Stimulated activated CD4-positive, alpha-beta T cell treated with anti-CD3 and anti-CD28 coated beads, Interleukin-12 subunit alpha, Interleukin-12 subunit beta, amount 100 ng/mL, for 4 hours (primary cell): ENCODE measurements around the gene CARNS1.

Experiments used
- DNase-seq: peaks from one replicate; pipeline ENCODE4 v3.0.0-alpha.2; 2020

CARNS1 gene

DNA sequence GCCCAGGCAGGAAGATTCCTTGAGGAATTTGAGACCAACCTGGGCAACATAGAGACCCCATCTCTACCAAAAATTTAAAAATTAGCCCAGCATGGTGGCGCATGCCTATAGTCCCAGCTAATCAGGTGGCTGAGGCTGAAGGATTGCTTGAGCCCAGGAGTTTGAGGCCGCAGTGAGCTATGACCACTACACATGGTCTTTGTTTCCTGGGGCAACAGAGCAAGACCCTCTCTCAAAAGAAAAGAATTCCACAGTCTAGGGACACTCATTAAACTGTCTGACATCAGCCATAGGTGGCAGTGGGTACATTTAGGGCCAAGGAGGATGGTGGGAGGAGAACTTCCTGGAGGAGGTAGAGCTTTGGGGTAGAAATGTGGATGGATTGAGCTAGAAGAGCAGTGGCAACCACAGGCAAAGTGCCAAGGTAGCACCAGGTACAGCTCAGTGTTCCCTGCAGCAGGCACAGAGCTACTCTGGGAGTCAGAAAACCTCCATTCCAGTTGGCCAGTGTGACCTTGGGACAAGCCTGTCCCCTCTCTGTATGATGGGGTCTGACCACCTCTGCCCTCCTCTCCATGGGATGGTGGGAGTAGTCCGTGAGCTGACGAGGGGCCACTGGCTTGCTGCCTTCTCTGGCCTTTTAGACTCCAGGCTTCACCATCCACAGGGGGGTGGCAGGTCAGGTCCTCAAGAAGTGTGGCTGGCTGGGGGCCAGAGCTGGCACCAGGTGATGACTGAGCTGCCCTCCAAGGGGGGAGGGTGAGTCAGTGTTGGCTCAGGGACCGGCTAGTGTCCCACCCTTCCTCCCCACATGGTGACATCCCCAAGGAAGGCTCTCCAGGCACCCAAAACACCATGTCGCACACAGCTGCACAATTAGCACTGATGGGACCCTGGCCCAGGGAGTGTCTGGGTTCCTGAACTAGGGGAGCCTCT, 38.3 kb upstream of the CARNS1 start:
- no peak for DNase-seq

DNA sequence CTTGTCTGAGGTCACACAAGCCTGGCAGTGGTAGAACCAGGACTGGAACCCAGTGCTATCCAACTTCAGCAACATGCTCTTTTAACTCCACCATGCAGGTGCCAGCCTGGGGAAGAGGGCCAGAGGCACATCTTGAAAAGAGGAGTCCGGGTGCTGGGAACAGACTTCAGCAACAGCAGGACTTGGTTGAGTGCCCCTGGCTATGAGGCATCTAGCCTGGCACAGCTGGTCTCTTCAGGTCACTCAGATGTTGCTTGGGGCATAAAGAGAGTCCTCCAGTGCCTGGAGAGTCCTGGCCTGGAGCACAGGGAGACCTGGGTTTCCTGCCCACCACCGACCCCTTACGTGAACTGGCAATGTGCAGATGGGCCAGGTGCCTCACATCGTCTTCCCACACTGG, 36.9 kb upstream of the CARNS1 start:
- no peak for DNase-seq

DNA sequence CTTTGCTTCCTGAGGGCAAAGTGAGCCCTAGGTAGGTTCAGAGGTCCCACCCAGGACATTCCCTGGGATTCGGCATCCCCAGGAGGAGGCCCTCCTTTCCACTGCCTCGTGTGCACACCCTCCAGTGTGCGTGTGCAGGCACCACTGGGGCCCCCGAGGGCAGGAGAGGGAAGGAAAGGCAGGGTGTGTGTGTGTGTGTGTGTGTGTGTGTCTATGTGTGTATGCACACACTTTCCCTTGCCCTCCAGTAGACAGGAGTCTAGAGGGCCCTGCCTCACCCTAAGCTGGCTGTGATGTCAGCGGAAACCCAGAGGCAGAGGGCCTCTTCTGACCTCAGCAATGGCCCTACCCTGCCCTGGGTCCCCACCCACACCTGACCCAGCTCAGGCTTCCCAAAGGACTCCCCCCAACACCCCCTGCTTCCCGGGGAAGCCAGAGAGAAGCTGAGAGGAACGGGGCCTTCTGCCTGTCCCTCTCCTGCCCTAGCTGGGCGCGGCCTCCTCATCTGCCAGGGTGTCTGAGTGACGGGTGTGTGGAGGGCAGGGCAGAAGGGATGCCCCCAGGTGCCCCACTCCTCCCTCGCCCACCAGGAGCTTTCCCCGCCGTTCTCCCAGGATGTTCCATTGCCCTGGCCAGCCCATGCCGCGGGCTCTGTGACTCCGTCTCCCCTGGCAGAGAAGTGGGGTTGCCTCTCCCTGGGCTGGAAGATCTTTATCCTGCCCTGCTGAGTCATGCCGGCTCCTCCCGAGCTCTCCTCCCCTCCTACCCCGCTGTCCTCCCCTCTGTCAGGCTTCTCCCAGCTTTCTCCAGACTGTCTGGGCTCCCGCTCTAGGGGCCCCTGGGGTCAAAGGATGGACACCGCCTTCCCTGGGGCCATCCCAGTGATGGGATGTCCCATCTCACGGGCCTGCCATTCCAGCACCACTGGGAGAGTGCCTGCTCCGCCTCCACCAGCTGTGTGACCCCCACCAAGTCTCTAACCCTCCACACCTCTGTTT, 36.1 kb upstream of the CARNS1 start:
- DNase-seq = no peak

DNA sequence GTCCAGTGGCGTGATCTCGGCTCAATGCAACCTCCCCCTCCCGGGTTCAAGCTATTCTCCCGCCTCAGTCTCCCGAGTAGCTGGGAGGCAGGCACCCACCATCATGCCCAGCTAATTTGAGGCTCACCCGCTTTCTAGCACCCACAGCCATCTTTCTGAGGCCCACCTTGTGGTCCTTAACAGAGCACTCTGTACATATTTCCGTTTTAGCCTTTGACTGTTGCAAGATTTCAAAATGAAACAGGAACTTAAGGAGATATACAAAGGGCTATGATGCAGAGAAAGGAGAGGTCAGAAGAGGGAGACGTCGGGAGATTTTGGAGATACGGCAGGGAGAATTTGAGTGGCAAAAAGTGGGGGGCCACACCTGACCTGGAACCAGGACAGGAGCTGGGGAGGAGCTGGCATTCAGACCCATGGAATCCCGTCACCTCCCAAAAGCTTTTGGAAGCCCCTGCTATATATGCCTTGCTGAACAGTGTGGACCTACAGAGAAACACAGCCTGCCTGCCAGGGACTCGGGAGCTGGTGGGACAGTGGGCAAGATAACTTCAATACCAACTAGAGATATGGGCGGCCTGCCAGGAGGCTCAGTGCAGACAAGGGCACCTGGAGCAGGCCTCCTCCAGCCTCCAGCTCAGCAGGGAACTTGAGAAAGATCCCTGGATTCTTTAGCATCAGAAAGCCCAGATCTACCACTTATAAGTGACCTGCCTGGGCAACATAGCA, 34.1 kb upstream of the CARNS1 start:
- no peak for DNase-seq

DNA sequence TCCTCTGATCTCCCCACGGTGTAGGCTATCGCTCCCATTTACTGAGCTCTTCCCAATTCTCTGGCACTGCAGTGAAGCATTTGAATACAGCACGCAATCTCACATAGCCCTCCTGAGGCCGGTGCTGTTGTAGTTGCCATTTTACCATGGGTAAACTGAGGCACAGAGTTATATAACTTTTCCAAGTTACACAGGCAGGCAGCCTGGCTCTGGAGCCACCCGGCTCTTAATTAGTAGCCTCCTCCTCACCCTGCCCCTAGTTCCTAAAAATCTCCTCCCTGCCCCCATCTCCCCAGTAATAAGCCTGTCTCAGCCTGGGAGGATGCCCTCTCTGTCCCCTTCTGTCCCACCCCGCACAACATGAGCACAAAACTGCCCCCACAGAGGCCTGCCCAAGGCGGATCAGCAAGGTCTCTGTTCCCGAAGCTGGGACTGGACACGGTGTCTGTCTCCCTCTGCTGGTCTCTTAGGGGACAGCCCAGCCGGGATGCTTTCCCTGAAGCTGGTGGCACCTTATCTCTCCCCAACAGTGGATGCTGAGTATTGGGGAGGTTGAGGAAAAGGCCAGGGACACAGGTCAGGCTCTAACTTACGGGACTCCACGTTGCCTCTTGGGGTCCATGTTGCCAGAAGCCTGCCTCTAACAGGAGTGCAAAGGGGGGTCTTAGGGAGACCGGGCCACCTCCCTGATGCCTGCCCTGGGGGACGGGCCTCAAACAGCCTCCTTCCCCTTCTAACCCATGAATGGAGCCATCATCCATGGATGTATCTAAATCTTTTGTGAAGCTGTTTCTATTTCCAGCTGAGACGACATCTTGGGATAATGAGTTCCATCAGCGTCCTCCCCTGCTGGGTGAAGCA, 33.0 kb upstream of the CARNS1 start:
- peak; percentile 76 for DNase-seq

DNA sequence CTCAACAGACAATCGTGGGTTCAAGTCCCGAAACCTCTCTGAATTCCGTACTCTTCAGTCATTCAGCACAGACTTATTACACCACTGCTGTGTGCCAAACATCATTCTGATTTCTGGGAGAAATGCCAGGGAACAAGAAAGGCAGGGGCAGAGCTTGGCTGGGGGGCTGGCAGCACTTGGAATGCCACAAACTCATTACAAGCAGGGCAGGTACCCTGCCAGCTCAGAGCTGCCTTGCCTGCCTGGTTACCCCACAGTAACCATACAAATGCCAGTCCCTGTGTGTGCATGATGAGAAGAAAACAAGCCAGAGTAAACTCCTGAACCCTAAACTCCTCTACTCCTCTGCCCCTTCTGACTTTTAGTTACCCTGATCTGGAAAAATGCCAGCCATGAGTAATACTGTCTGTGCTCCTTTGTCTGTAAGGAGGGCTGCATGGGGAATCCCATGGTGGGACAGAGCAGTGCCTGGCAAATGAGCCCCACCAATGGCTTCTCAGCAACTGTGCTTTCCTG, 30.6 kb upstream of the CARNS1 start:
- no peak for DNase-seq

DNA sequence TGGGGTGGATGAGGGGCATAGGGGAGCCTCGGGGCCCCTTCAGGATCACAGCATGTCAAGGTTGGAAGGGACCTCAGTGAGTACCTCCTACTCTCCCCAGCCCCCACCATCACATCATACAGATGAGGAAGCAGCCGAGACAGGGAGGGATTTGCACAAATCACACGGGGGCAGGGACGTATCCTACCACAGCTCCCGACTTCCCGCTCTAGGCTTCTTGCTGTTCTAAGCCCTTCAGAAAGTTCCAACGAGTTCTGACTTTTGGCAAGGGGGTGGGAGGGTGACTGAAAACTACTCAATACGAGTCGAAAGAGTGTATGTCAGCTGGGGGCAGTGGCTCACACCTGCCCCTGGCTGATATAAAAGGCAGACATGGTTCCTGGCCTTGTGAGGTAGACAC, 28.4 kb upstream of the CARNS1 start:
- DNase-seq = no peak

DNA sequence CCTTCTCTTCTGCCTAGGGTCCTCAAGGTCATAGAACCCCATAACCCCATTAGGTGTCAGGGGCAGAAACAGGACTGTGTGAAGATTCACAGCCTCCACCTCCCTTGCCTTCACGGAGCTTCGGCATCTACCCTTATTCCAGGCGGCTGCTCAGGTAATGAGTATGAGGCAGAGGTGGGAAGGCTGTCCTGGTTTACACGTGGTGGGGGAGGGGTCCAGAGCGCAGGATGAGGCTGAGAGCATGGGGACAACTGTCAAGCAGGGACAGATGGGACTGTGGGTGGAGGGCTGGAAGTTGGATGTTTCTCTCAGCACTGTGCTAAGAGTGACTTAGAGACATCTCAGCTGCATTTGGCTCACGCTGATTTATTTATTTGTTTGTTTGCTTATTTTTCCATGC, 28.0 kb upstream of the CARNS1 start:
- DNase-seq = no peak

DNA sequence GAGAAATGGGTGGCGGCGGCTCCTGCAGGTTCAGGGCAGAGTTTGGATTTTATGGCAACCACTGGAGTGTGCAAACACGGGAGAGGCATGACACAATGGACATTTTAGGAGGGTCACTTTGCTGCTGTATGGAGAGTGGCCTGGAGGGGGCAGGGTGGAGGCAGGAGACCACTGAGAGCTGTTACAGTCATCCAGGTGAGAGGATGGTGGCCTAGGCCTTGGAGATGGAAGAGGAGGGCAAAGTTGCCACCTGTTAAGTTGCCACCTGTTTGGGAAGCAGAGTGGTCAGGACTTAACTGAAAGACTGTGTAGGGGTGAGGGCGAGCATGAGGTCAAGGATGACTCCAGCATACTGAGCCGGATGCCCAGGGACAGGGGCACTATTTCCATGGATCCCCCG, 26.0 kb upstream of the CARNS1 start:
- DNase-seq = peak; percentile 53

DNA sequence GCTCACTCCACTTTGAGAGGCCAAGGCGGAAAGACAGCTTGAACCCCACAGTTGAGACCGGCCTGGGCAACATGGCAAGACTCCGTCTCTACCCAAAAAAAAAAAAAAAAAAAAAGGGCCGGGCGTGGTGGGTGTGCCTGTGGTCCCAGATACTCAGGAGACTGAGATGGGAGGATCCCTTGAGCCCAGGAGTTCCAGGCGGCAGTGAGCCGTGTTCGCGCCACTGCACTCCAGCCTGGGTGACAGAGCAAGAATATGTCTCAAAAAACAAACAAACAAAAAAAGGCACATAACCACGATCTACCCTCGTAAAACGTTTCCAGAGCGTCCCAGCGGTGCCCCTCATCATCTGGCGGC, 24.6 kb upstream of the CARNS1 start:
- DNase-seq = no peak

DNA sequence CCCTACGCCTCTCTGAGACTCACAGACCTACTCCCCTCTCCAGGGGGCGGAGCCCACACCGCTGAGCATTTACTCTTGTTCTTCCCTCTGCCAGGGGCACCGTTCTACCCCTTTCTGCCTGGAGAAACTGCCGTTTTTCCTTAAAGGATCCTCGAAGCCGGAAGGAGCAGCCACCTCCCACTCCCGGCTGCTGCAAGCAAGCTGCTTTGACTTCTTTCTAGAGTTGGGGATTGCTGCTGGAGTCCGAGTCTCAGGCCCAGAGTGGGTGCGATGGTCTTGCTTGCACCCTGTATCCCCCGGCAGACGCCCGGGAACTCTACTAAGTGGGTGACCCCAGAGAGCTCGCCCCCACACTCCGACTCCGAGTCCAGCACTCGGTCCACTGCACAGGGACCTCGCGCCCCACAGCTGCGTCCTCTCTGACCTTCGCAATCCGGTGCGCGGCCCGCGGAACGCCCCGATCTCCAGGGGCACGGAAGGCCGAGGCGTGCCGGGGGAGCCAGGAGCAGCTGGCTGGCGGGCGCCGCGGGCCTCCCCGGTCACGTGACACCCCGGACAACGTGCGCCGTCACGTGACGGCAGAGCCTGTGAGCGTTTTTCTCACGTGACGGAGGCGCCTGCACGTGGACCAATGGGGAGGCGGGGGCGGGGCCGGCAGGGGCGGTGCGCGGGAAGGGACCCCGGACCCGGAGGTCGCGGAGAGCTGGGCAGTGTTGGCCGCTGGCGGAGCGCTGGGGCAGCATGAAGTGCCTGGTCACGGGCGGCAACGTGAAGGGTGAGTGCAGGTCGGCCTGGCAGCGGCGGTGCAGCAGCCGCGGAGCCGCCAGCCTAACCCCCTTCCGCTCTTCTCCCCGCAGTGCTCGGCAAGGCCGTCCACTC, 23.9 kb upstream of the CARNS1 start, which contains the start of gene RAD9A:
TSS of gene RAD9A (plus strand) at position 683 of the 879 bp plus-strand sequence. CDS start at position 742, 59 bp downstream.
- DNase-seq = peak; percentile 93

DNA sequence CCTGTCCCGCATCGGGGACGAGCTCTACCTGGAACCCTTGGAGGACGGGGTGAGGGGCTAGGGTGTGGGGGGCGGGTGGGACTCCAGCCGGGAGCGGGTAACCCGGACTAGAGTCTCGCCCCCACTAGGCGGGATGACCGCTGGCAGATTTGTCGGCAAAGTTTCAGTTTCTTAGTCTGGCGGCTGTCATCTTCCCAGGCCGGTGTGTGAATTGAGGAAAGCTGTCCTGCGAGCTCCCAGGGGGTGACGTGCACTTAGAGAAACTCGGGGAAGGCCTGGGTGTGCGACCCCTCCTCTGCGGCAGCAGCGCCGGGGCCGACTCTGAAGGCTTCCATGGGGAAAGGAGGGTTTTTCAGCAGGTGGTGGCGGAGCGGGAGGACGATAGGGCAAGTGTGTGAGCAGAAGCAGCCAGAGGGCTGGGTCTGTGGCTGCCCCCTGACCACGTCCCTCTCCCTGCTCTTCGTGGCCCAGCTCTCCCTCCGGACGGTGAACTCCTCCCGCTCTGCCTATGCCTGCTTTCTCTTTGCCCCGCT, 23.2 kb upstream of the CARNS1 start:
- DNase-seq = no peak

DNA sequence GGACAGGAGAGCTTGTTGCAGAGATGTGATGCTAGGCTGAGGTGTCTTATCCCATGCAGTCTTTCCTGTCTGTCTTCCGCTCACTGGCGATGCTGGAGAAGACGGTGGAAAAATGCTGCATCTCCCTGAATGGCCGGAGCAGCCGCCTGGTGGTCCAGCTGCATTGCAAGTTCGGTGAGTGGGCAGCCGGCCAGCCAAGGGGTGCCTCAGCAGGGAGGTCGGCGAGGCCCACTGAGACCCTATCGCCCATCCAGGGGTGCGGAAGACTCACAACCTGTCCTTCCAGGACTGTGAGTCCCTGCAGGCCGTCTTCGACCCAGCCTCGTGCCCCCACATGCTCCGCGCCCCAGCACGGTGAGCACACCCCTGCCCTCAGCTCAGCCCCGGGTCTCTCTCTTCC, 22.0 kb upstream of the CARNS1 start:
- DNase-seq = no peak

DNA sequence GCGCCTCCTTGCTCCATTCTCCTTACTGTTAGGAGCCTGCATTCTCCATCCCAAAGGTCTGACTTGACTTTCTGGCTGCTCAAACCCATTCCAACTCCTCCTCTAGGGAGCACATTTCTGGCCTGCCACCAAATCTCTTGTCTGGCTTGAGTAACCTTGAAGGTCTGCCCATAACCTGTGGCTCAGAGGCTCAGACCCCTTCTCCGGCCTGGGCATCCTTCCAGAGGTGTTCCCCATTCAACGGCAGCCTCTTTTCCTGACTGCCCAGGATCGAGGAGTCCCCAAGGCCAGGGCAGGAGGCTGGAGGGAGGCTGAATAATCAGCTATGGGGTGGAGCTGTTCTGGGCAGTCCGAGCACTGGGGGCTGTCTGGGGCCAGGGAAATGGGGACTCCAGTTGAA, 21.5 kb upstream of the CARNS1 start:
- DNase-seq = no peak

DNA sequence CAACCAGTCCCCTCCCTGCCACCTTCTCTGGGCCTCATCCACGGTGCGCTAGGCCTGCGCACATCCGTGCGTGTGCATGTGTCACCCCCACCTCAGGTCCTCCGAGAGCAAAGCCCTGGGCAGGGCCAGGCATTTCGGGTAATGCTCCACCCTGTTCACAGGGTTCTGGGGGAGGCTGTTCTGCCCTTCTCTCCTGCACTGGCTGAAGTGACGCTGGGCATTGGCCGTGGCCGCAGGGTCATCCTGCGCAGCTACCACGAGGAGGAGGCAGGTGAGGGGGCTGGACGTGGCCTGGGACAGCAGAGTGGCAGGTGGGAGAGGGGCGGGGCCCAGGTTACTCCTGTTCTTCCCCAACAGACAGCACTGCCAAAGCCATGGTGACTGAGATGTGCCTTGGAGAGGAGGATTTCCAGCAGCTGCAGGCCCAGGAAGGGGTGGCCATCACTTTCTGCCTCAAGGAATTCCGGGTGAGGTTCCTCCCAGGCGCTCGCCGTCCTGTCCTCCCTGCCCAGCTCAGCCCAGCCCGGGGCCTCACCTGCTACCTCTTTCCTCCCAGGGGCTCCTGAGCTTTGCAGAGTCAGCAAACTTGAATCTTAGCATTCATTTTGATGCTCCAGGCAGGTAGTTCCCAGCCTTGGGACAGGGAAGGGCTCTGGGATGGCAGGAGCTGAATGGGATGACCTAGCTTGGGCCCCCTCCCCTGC, 19.8 kb upstream of the CARNS1 start:
- DNase-seq = no peak

DNA sequence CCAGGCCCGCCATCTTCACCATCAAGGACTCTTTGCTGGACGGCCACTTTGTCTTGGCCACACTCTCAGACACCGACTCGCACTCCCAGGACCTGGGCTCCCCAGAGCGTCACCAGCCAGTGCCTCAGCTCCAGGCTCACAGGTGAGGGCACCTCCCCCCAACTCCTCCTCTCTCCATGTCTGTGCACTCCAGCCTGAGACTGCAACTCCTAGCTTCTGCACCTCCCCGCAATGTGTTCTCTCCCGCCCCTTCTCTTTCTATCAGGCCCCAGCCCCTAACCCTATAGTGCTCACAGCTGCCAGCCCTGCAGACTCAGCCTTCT, 19.3 kb upstream of the CARNS1 start:
- no peak for DNase-seq

DNA sequence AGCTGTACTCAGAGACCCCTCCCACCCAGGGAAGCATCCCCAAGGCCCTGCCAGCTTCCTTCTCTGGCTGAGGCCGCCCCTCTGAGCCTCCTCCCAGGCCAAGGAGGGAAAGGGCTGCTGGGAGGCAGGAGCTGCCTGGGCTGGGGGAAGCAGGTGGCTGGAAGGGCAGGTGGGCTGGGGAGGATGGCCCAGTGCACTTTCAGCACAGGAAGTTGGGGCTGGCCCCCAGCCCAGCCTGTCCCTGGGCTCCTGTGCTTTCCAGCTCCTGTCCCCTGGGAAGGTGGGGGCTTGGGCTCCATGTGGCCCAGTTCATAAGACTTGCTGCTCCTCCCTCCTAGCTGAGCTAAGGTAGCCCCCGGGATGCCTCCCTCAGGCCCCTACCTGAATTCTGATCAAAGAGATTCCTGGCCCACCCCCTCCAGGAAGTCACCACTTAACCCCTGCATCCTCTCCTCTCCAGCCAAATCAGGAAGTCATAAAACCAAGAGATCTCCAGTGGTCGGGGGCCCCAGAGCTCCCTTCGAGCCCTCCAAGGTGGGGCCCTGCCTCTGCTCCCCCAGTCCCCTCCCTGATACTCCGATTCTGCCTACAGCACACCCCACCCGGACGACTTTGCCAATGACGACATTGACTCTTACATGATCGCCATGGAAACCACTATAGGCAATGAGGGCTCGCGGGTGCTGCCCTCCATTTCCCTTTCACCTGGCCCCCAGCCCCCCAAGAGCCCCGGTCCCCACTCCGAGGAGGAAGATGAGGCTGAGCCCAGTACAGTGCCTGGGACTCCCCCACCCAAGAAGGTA, 18.7 kb upstream of the CARNS1 start:
- DNase-seq = no peak

DNA sequence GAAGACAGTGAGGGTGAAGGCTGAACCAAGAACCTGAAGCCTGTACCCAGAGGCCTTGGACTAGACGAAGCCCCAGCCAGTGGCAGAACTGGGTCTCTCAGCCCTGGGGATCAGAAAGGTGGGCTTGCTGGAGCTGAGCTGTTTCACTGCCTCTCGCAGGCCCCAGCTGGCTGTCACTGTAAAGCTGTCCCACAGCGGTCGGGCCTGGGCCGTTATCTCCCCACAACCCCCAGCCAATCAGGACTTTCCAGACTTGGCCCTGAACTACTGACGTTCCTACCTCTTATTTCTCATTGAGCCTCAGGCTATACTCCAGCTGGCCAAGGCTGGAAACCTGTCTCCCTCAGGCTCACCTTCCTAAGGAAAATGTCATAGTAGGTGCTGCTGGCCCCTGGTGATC, 17.9 kb upstream of the CARNS1 start:
- DNase-seq = no peak
